Activated CD4-positive, alpha-beta T cell treated with anti-CD3 and anti-CD28 coated beads, Interleukin-10, Interleukin-2, amounts not matched to agents 100 ng/mL and 50 ng/mL, durations not matched to agents 16 hours and 8 hours (primary cell): Measurements from ENCODE around the gene ZNF345.

Experiments
- DNase-seq: peaks from one replicate; pipeline ENCODE4 v3.0.0-alpha.2; 2020

The ZNF345 gene

GRCh38 chr19:36918090-36918489, 67.4 kb downstream of the ZNF345 start:
- DNase-seq = no peak
